Ovary (tissue), 9 donors: ENCODE data around the gene GPR173. TPM values are rescaled to one million over a fixed set of nuclear protein-coding genes. Genes with fewer than 3 reads are reported as not detected.
A peak's percentile ranks its signal among the peaks of the same experiment; 100 is the strongest.

Experiments used
- DNase-seq, 5 donors: peaks; one replicate each; pipeline ENCODE4 v3.0.0-alpha.2; 2019 to 2020
- H3K27ac ChIP-seq, 2 donors: fragments of 200-600 bp; one replicate each; pipeline versions ENCODE4 v1.5.1 to v1.8.0; 2019 to 2022
- H3K27me3 ChIP-seq: fragments of 200-600 bp; one replicate; pipeline ENCODE4 v1.8.0; 2022
- H3K36me3 ChIP-seq: fragments of 200-600 bp; sonication (generic); one replicate; pipeline ENCODE4 v1.5.1; 2019
- H3K4me1 ChIP-seq: one replicate; pipeline ENCODE4 v1.8.1; 2013; ENCODE audit warnings: mild to moderate bottlenecking, moderate library complexity; ENCODE audit not compliant: insufficient read depth
- H3K4me3 ChIP-seq: fragments of 200-600 bp; sonication (generic); one replicate; pipeline ENCODE4 v1.5.1; 2017
- H3K9me3 ChIP-seq, 2 donors: fragments of 200-600 bp in 1 of 2; sonication (generic) in 1 of 2; one replicate each; pipeline versions ENCODE4 v1.5.1 to v1.8.1; 2013 to 2019; ENCODE audit warnings: mild to moderate bottlenecking in 1 of 2, moderate library complexity in 1 of 2
- EP300 ChIP-seq: sonication (generic); formaldehyde crosslinking; IDR thresholded peaks from one replicate; pipeline ENCODE4 v1.6.1; 2017; ENCODE audit warnings: antibody characterized with exemption
- POLR2A ChIP-seq: fragments of 450-650 bp; IDR thresholded peaks from one replicate; pipeline ENCODE4 v1.6.1; 2017; ENCODE audit warnings: antibody characterized with exemption, mild to moderate bottlenecking, moderate library complexity
- WGBS, 3 donors: extraction: QIAGEN DNeasy Blood & Tissue Kit in 1 of 3; methylation state at CpG; one replicate each; pipeline versions ENCODE4 v1.1.5 to v1.1.7; 2013 to 2017; 5-methylcytosine and 5-hydroxymethylcytosine counted together
- intact Hi-C, 4 donors: fragments of 100-400 bp; cut with DNase I; formaldehyde crosslinking; loops; one replicate each; pipeline versions ENCODE4 v1.11.0 to v1.15.1; 2022 to 2023
- polyA plus RNA-seq, 2 donors: library from polyadenylated mRNA; stranded (reverse); fragments of 200-250 nt in 1 of 2; fragments of 350-450 nt in 1 of 2; fragmentation: Illumina TruSeq in 1 of 2; extraction: RNeasy Lipid Tissue Mini Kit (QIAGEN cat#74804) in 1 of 2; gene quantifications; one replicate each; pipeline ENCODE4 v1.2.3, GENCODE V29; 2013 to 2014
- total RNA-seq, 7 donors: library from RNA; depleted of rRNA in 2 of 7; stranded (reverse); fragments of >200 nt in 2 of 7; fragmentation: NEBNext Ultra II Directional in 3 of 7; extraction: Animal tissue kit (Norgen Biotek cat#: 25700) in 3 of 7; gene quantifications; one replicate each; pipeline versions ENCODE4 v1.1.0 to v1.2.4, GENCODE V29; 2016 to 2023
- TF ChIP-seq, protein P1 (sequence below), 3 donors: fragments of 450-650 bp in 2 of 3; fragments of 200-600 bp in 1 of 3; IDR thresholded peaks; one replicate each; pipeline versions ENCODE4 v1.5.1 to v1.8.0; 2016 to 2022; ENCODE audit warnings: antibody characterized with exemption in 3 of 3, mild to moderate bottlenecking in 1 of 3
- donor health status: DM: no; HTN: no; CAD: no; lungs with moderate emphysema.
- donor health status: DM: no; HTN: no; CAD: no.
- donor health status: Bipolar disorder and iron deficiency.
- donor health status: DM: yes; HTN: yes; CAD: no.
- donor health status: DM: no; HTN: no; CAD: no.
- donor health status: DM: yes; HTN: yes; CAD: no.

GPR173 gene
- total and polyA plus RNA-seq, 9 donors, result 2.9 to 15.6 (median 8.3) TPM

DNA sequence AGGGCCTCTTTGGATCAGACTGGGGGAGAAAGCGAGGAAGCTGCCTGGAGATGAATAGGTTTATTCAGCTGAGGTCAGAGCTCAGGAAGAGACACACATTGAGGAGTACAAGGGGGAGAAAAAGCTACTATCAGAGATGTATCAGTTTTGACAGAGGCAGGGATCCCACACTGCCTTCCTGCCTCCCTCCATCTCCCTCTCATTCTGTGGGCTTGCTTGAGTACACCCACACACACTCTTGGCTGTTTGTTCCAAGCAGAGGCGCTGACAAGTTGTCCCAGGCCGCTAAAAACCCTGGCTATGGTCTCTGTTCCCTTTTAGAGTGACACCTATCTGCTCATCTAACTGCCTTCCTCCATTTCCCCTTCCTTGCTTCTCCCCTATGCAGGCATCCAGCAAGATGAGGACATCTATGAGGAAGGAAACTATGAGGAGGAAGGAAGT, 38.8 kb downstream of the GPR173 start:
- 35 to 46% (median 40%) methylated on average over 3 of the region's 3 CpGs for WGBS, 3 donors
- TF ChIP-seq, protein P1, sequence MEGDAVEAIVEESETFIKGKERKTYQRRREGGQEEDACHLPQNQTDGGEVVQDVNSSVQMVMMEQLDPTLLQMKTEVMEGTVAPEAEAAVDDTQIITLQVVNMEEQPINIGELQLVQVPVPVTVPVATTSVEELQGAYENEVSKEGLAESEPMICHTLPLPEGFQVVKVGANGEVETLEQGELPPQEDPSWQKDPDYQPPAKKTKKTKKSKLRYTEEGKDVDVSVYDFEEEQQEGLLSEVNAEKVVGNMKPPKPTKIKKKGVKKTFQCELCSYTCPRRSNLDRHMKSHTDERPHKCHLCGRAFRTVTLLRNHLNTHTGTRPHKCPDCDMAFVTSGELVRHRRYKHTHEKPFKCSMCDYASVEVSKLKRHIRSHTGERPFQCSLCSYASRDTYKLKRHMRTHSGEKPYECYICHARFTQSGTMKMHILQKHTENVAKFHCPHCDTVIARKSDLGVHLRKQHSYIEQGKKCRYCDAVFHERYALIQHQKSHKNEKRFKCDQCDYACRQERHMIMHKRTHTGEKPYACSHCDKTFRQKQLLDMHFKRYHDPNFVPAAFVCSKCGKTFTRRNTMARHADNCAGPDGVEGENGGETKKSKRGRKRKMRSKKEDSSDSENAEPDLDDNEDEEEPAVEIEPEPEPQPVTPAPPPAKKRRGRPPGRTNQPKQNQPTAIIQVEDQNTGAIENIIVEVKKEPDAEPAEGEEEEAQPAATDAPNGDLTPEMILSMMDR (IDR thresholded peaks at IDR 0.05), result no peak
- TF ChIP-seq POLR2A (no peak), EP300 (no peak)
- Histone ChIP-seq H3K36me3 (no peaks in the 10 kb centered on the region), H3K4me1 (peaks cover 3% of the 10 kb centered on the region), H3K27me3 (no peaks in the 10 kb centered on the region), H3K4me3 (no peak overlapping the region), H3K9me3 (no peaks in the 10 kb centered on the region), H3K27ac (peak overlapping the region; percentile 68 to 81)
- intact Hi-C loops, result no loop called here
- no peak for DNase-seq

DNA sequence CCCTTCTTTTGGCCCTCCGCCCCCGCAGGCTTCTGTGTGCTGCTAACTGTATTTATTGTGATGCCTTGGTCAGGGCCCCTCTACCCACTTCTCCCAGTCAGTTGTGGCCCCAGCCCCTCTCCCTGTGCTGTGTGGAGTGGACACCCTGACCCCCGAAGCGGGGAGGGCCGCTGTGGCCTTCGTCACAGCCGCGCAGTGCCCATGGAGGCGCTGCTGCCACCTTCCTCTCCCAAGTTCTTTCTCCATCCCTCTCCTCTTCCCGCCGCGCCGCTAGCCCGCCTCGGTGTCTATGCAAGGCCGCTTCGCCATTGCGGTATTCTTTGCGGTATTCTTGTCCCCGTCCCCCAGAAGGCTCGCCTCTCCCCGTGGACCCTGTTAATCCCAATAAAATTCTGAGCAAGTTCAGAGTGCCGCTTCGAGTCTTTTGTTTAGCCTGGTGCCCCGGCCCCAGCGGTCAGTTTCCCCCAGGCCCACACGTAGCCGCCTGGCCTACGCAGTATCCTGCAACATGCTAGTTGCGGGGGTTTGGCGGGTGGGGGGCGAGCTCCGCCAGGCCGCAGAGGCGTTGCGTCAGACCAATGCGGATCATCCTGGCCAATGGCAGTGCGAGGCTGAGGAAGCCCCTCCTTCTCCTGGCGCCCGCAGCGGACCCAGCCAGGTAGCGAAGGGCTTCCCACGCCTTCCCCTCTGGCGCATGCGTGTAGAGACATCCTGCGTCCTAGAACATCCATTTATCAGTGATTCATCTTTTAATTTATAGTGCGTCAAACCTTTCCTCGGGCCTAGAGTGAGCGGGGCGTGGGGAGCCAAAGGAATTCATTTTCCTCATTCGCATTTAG, 39.8 kb downstream of the GPR173 start:
- WGBS, 3 donors, result 36 to 47% (median 47%) methylated on average over 51 of the region's 51 CpGs
- no peaks in the 10 kb centered on the region for H3K27me3 ChIP-seq
- H3K4me3 ChIP-seq, result peak overlapping the region; percentile 29
- peak; percentile 89 to 92 (median 90) for DNase-seq
- intact Hi-C loops, result loop anchor here in 1 of 4 donors (2.0 kb wide), 1 partner anchor 16 kb away; no protein-coding TSS in a partner anchor
- H3K9me3 ChIP-seq, result no peaks in the 10 kb centered on the region
- H3K4me1 ChIP-seq, result peaks cover 3% of the 10 kb centered on the region
- peak; percentile 57 for TF ChIP-seq POLR2A
- TF ChIP-seq, protein P1 (IDR thresholded peaks at IDR 0.05), result no peak
- TF ChIP-seq EP300, result no peak
- H3K27ac ChIP-seq, result peak overlapping the region; percentile 75 to 81
- H3K36me3 ChIP-seq, result no peaks in the 10 kb centered on the region

DNA sequence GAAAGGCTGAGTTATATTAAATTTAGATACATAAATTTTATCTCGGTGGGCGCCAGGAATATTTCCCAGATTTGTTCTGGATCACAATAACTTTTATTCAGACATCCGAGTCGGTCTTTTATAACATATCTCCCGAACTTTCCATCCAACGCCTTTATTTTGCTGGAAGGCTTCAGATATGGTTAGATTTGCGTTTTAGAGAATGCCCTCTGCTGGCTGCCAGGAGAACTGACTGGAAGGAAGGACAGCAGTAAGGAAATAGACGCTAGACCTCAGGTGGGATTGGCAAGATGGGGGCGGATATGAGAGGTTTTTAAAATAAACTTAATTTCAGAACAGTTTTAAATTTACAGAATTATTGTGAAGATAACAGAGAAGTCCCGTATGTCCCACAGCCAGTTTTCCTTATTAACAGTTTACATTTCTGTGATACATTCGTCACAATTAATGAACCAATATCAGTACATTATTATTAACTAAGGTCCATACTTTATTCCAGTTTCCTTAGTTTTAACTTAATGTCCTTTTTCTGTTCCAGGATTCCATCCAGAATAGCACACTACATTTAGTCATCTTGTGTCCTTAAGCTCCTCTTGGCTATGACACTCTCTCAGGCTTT, 40.7 kb downstream of the GPR173 start:
- H3K36me3 ChIP-seq, result no peaks in the 10 kb centered on the region
- peak overlapping the region; percentile 75 to 81 for H3K27ac ChIP-seq
- H3K4me1 ChIP-seq, result peaks cover 3% of the 10 kb centered on the region
- no peaks in the 10 kb centered on the region for H3K9me3 ChIP-seq
- H3K4me3 ChIP-seq, result peak overlapping the region; percentile 22
- intact Hi-C loops, result loop anchor here in 1 of 4 donors (2.0 kb wide), 1 partner anchor 17 kb away; no protein-coding TSS in a partner anchor
- WGBS, 3 donors, result 18 to 25% (median 22%) methylated on average over 11 of the region's 11 CpGs
- DNase-seq, result peak; percentile 48 to 73 (median 58)
- no peaks in the 10 kb centered on the region for H3K27me3 ChIP-seq
- TF ChIP-seq, protein P1 (IDR thresholded peaks at IDR 0.05), result peak; percentile 41 to 77 (median 67)
- no peak for TF ChIP-seq EP300

DNA sequence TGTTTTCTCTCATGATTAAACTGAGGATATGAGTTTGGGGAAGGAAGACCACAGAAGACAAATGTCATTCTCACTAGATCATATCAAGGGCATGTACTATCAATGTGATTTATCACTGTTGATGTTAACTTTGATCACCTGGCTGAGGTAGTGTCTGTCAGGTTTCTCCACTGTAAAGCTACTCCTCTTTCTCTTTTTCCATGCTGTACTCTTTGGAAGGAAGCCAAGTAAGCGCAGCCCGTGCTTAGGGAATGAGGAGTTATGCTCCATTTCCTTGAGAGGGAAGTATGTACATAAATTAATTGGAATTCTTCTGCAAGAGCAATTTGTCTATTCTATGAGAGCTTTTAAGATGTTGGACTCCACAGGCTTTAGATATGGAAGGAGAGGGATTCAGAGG, 41.3 kb downstream of the GPR173 start:
- 50 to 71% (median 51%) methylated on average over 2 of the region's 2 CpGs for WGBS, 3 donors
- H3K36me3 ChIP-seq, result no peaks in the 10 kb centered on the region
- DNase-seq, result no peak
- intact Hi-C loops, result loop anchor here in 1 of 4 donors (2.0 kb wide), 1 partner anchor 17 kb away; no protein-coding TSS in a partner anchor
- peaks cover 3% of the 10 kb centered on the region for H3K4me1 ChIP-seq
- no peak overlapping the region for H3K4me3 ChIP-seq
- H3K9me3 ChIP-seq, result no peaks in the 10 kb centered on the region
- H3K27me3 ChIP-seq, result no peaks in the 10 kb centered on the region
- TF ChIP-seq POLR2A, result no peak
- TF ChIP-seq, protein P1 (IDR thresholded peaks at IDR 0.05), result no peak
- TF ChIP-seq EP300, result no peak
- H3K27ac ChIP-seq, result no peak overlapping the region
